IPS-NIHi7 (cell line): ENCODE results near the gene DCAF10.
"Not testable (repeated sequence)": the region's sequence is repeated elsewhere in the genome, so short reads cannot be mapped to it uniquely, and the experiment has no call there.

Source experiments
- DNase-seq: peaks from one replicate; pipeline ENCODE4 v3.0.0; 2012; ENCODE audit warnings: mixed read lengths; ENCODE audit errors: extremely low spot score

DCAF10 gene, protein sequence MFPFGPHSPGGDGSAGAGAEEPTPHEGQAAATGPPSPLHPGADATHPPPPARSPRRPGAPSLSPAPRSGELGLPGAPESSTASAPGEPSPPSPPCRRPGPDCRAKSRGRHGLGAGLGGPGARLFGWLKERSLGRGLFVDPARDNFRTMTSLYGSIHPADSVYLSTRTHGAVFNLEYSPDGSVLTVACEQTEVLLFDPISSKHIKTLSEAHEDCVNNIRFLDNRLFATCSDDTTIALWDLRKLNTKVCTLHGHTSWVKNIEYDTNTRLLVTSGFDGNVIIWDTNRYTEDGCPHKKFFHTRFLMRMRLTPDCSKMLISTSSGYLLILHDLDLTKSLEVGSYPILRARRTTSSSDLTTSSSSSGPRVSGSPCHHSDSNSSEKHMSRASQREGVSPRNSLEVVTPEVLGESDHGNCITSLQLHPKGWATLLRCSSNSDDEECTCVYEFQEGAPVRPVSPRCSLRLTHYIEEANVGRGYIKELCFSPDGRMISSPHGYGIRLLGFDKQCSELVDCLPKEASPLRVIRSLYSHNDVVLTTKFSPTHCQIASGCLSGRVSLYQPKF

DNA sequence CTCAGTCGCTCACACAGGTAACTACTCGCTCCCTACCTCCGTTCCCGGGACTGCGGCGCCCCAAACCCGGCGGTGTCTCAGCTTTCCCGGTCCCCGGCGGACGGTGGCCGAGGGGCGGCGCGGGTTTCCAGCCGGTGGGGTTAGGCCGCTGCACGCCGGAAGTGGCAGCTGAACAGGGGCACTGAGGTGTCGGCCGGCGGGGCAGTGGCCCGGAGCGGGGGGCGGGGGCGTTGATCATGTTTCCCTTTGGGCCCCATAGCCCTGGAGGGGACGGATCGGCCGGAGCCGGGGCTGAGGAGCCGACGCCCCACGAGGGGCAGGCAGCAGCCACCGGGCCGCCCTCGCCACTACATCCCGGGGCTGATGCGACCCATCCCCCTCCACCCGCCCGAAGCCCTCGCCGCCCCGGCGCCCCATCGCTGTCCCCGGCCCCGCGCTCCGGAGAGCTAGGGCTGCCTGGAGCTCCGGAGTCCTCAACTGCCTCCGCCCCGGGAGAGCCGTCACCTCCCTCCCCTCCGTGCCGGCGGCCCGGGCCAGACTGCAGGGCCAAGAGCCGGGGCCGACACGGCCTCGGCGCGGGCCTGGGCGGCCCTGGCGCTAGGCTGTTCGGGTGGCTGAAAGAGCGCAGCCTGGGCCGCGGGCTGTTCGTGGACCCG, at the start of gene DCAF10:
TSS of gene DCAF10 (plus strand) at position 167 of the 656 bp plus-strand sequence. CDS start at position 237, 70 bp downstream.
- peak; percentile 89 for DNase-seq

DNA sequence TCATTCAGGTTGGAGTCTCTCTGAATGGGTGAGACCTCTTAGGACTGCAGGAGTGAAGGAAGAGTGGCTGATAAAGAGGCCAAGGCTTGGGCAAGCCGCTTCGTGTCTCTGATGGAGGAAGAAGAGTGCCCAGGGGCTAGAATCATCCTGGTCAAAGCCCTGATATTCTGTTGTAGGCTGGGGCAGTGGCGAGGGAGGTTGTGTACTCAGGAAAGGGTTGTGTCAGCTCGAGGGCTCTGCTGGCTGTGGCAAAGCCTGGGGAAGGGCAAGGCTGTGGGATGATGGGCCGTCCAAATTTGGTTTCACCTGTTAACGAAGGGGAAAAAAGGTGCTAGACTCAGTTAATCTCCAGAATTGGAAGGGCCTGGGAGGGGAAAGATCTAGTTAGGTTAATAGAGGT, 49.4 kb upstream of the DCAF10 start:
- no peak for DNase-seq

DNA sequence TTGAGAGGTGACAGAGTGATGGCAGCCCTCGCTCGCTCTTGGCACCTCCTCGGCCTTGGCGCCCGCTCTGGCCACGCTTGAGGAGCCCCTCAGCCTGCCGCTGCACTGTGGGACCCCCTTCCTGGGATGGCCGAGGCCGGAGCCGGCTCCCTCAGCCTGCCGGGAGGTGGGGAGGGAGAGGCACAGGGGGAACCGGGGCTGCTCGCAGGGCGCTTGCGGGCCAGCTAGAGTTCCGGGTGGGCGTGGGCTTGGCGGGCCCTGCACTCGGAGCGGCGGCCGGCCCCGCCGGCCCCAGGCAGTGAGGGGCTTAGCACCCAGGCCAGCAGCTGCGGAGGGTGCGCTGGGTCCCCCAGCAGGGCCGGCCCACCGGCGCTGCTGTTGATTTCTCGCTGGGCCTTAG, 48.9 kb upstream of the DCAF10 start:
- not testable (repeated sequence) for DNase-seq

DNA sequence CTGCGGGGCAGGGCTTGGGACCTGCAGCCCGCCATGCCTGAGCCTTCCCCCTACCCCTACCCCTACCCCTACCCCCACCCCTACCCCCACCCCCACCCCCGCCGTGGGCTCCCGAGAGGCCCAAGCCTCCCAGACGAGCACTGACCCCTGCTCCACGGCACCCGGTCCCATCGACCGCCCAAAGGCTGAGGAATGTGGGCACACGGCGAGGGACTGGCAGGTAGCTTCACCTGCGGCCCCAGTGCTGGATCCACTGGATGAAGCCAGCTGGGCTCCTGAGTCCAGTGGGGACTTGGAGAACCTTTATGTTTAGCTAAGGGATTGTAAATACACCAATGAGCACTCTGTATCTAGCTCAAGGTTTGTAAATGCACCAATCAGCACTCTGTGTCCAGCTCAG, 48.5 kb upstream of the DCAF10 start:
- not testable (repeated sequence) for DNase-seq

DNA sequence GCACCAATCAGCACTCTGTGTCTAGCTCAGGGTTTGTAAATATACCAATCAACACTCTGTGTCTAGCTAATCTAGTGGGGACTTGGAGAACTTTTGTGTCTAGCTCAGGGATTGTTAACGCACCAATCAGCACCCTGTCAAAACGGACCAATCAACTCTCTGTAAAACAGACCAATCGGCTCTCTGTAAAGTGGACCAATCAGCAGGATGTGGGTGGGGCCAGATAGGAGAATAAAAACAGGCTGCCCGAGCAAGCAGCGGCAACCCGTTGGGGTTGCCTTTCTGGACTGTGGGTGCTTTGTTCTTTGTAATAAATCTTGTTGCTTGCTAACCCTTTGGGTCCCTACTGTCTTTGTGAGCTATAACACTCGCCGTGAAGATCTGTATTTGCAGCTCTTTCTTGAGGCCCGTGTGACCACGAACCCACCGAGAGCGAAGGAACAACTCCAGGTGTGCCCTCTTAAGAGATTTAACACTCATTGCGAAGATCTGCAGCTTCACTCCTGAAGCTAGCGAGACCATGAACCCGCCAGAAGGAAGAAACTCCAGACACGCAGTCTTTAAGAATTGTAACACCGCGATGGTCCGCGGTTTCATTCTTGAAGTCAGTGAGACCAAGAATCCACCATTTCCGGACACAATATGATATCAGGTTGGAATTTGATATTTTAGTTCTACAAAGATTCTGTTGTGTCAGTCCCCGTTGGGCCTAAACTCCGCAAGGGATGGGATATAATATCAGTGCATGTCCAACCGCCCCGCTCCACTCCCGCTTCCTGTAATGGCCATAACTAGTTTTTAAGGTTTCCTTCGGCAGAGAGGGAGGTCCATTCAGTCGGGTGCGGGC, 47.7 kb upstream of the DCAF10 start:
- DNase-seq = no peak

DNA sequence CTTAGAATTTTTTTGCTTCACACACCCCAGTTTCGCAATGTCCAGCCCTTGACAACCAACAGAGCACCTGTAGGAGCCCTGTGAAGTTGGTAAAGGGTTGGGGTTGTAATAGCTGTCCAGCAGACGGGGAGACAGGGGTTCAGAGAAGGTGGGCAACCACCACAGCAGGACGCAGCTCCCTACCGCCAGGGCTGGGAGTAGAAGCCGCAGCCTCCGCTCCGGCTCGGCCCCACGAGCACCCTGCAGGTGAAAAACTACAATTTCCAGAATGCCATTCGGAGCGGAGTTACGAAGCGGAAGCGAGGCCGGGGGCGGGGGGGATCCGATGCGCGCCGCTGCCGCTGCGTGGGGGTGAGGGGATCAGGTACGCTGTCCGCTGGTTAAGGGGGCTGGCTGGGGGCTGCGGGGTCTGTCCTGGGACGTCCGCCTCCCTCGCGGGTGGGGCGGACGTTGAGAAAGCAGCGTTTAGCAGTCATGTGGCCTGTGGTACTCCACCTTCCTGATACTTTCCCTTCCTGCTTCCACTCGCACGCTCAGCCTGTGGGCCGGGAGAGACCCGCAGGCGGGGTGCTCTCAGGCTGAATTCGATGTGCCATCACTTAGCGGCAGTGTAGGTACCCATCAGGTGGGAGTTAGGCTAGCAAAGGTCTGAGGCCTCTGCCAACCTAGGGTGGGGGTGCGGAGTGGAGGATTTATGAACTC, 47.0 kb upstream of the DCAF10 start, which contains the start of gene TRMT10B:
TSS of gene TRMT10B (plus strand) at position 317 of the 702 bp plus-strand sequence. CDS start 8,127 bp downstream, outside the sequence.
- peak; percentile 86 for DNase-seq

DNA sequence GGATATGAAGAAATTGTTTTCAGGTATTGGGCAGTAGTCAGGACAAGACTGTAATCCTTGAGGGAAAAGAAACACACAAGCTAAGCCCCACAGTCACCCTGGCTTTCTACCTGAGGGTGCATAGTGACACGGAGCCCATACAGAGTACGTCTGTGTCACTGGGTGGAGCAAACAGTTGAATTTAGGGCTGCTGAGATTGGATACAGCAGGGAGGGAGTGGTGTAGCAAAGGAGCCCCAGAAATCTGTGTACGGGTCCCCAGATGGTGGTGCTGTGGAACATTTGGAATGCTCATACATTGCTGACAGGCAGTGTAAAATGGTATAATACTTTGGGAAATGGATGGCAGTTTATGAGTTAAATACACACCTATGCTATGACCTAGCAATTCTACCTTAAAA, 41.9 kb upstream of the DCAF10 start:
- DNase-seq = no peak

DNA sequence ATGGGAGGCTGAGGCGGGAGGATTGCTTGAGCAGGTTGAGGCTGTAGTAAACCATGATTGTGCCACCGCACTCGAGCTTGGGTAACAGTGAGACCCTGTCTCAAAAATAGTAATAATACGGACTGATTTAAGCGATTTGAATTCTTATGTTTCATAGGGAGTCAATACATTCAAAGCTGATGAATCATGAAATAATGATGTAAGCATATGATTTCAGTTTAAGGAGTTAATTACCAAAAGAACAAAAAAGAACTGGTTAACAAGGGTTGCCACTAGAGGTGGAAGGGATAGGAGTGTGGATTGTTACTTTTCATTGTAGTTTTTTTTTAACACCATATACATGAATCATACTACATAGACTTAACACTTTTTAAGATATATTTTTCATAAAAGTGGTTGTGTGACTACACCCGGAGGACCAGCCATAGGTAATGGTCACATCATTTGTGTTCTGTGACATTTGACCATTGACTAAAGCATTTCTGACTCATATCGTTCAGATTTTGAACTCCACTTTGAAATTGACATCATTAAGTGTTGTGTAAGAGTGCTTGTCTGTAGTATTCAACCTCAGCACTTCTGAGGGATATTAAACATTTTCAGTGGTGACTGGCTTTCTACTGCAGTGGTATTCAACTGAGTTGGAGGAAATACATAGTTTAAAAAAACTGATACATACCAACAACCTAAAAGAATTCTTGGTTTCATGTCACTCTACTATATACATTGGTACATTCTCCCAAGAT, 40.0 kb upstream of the DCAF10 start:
- DNase-seq = no peak

DNA sequence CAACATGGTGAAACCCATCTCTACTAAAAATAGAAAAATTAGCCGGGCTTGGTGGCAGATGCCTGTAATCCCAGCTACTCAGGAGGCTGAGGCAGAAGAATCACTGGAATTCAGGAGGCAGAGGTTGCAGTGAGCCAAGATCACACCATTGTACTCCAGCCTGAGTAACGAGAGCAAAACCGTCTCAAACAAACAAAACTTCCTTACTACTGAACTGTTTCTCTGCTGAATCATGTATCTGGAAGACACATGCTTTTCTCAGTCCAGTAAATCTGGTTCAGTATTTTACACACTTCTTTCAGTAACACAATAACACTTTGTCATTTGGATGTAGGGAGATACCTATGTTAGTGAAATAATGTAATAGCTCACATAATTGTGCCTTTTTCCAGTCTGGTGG, 39.1 kb upstream of the DCAF10 start:
- DNase-seq = no peak

DNA sequence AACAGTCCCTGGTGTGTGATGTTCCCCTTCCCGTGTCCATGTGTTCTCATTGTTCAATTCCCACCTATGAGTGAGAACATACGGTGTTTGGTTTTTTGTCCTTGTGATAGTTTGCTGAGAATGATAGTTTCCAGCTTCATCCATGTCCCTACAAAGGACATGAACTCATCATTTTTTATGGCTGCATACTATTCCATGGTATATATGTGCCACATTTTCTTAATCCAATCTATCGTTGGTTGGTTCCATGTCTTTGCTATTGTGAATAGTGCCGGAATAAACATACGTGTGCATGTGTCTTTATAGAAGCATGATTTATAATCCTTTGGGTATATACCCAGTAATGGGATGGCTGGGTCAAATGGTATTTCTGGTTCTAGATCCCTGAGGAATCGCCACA, 35.3 kb upstream of the DCAF10 start:
- not testable (repeated sequence) for DNase-seq

DNA sequence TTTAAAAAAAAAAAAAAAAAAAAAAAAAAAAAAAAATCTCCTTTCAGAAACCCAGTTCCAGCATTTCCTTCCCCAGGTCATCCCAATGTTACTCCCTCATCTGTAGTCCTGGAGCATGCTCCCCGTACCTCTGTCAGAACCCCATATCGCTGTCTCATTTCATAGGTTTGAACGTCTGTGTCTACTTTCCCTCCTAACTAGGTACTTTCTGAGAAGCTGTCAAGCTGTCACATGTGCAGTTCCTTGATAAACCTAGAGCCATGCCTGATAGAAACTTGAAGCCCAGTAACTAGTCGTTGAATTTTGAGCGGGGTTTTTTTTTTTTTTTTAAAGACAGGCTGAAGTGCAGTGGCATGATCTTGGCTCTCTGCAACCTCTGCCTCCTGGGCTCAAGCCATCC, 31.3 kb upstream of the DCAF10 start:
- DNase-seq = no peak

DNA sequence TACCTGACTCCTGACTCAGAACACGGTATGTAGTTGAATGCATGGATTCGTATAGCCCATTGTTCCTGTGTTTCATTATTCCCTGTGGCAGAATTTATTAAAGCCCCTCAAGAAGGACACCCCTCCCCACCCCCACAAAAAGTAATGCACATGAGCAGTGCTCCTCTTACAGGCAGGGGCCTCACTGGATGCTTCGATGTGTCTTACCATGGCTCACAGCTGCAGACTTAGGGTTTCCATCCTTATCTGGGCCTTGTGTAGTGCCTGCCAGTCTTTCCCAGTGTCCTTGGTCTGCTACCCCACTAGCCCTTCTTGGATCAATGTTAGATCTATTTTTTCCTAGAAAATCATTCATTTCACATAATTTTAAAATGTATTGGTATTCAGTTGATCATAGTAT, 30.6 kb upstream of the DCAF10 start:
- no peak for DNase-seq

DNA sequence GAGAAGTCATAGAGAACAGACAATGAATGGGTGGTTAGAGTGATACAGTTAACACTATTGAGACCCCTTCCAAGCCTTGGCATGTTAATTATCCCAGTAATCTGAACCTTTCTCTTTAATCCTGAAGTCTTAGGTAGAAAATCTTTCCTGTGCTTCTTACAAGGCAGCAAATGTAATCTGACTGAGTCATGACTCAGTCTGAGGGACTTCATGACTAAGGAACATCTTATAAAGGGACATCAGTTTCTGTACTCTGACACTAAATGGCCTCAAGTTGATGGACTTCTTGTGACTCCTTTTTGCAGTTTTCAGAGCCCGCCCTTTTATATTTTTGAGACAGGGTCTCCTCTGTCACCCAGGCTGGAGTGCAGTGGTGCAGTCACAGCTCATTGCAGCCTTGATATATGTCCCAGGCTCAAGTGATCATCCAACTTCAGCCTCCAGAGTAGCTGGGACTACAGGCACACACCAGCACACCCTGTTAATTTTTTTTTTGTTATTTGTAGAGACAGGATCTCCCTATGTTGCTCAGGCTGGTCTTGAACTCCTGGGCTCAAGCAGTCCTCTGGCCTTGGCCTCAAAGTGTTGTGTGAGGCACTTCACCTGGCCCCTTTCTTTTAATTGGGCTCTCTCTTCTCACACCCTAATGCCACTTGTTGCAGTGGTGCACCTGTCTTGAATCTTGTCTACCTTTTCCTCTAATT, 25.2 kb upstream of the DCAF10 start:
- DNase-seq = no peak

DNA sequence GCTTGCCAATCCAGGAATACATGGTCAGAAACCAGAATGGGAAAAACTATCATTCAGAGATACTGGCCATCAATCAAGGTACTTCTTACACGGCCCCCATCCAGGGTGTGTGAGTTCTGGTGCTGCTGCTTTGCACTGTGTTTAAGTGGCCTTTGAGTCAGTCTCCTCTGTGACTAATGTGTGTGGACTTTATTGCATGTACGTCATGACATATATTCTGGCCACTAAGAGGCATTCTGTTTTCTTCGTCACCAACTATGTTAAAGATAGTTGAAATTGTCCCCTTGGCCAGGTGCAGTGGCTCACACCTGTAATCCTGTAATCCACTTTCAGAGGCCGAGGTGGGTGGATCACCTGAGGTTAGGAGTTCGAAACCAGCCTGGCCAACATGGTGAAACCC, 24.3 kb upstream of the DCAF10 start:
- DNase-seq = no peak

DNA sequence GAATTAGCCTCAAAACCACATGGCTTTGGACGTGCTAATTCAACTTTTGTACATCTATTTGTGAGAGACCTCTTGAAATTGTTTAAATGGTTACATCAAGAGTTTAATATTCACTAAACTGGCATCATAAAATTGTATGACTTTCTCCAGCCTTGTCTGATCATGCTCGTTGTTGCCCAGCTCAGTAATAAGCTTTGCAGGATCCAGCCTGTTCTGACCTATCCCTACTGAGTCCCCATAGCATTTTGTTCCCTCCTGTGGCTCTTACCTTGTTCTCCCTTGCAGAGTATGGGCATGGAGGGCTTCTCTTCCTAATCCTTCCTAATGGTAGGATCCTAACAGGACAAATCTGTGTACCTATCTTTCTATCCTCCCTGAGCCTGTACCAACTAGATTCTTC, 22.1 kb upstream of the DCAF10 start:
- DNase-seq = no peak

DNA sequence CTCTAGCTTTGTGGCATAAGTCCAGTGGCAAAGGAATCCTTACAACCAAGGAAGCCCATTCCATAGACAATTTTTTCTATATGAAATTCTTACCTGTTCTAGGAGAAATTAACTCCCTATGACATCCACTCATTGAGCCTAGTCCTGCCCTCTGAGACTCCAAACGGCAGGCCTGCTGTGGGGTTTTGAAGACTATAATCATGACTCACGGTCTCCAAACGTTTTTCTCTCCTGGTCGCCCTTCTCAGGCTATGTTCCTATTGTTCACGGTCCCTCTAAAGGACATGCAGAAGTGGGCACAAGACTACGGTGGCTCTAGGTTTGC, 16.3 kb upstream of the DCAF10 start:
- DNase-seq = no peak

DNA sequence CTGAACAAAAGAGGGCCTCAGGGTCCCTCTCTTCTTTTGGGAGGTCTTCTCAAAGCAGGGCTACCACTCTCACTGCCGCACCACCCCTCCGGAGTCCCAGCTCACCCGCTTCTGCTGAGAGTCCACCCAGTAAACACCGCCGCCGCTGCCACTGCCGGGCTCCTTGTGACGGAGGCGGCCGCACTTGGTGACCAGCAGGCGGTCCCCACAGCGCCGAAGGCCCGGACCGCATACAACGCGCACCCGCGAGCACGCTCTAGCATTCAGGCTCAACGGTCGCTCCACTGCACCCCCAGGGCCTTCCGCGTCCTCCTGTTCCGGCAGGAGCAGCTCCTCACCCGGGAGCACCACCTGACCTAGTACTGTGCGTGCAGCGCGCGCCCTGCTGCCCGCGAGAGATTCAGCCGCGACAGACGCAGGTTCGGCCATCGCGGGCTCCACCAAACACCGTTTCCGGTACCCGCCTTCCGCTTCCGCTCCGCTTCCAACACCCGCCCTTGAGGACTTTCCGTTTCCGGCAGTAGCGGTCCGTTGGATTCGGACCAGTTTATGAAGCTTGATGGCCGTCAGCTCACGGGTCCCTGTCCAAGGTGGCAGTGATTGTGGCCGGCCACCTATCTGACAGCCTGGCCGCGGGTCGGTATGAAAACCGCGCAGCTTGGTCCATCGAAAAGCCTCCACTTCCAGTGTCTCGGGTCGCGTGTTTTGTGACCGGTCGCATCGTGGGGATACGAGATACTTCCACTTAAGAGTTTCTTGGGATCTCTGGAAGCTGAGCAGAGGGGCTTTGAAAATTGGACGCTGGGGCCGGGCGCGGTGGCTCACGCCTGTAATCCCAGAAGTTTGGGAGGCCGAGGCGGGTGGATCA, 15.7 kb upstream of the DCAF10 start, which contains the start of gene EXOSC3:
TSS of gene EXOSC3 (minus strand) at position 449 of the 868 bp plus-strand sequence. CDS start at position 429, 20 bp downstream.
- DNase-seq = peak; percentile 88

DNA sequence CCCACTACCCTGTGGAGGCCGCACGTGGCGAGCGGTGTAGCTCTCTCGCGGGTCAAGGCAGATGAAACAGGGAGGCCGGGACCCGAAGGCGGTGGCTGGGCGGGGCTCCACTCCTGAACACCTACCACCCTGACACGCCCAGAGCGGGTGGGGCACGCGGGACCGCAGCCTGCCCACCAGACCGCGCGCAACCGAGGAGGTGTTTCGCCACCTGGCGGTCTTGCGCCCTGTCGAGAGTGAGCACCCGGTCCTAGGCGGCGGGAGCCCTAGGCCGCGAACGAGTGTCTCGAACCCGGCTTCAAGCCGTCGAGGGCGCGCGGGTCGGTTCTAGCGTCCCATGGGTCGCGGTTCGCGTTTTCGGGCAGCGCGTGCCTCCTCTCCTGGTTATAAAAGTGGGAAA, 13.5 kb upstream of the DCAF10 start:
- no peak for DNase-seq

DNA sequence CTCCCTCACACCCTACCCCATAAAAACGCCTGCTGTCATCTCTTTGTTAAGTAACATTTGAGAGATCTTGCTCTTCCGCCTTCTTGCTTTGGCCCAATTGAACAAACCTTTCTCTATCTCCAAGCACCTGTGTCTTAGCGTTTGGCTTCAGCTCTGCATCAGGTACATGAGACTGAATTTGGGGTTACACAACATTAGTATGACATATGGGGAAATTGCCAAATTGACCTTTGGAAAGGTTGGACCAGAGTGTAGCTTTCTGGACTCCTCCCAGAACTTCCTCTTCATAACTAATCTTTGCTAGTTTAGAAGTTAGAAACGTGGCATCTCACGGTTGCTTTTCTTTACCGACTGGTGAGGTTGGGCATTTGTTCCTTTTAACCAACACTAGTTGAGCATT, 12.3 kb upstream of the DCAF10 start:
- no peak for DNase-seq
